HK-2 (cell line): ENCODE results near the gene KCNN1.
"Not testable (repeated sequence)": the region's sequence is repeated elsewhere in the genome, so short reads cannot be mapped to it uniquely, and the experiment has no call there.

Source experiments
- DNase-seq: peaks from one replicate; pipeline ENCODE4 v3.0.0-alpha.2; 2018; ENCODE audit not compliant: unreplicated experiment

The KCNN1 gene

GRCh38 chr19:17969096-17969792 is 2.3 kb downstream of the KCNN1 start:
- DNase-seq, result no peak

GRCh38 chr19:17972230-17972629 is 5.3 kb downstream of the KCNN1 start:
- no peak for DNase-seq

DNA sequence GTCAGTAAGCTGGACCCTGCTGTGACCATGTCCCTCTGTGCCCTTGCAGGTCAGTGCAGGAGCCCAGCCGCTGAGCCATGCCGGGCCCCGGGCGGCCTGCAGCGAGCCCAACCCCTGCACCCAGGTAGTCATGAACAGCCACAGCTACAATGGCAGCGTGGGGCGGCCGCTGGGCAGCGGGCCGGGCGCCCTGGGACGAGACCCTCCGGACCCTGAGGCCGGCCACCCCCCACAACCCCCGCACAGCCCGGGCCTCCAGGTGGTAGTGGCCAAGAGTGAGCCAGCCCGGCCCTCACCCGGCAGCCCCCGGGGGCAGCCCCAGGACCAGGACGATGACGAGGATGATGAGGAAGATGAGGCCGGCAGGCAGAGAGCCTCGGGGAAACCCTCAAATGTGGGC is 6.9 kb downstream of the KCNN1 start:
- DNase-seq, result no peak

DNA sequence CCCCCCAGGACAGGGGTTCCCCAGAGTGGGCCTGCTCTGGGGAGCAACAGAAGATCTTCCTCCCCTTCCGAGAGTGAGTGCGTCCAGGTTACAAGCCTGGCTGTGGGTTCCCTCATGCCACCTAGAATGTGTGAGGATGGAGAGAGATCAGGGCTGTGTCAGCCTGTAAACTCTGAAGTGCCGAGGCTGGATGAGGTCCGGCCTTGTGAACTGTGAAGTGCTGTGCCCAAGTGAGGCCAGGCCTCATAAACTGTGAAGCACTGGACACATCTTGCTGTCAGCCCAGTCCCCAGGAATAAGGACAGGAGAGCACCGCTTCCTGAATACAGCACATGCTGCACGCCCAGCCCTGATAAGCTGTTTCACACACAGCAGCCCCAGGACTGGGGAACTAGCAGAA is 7.6 kb downstream of the KCNN1 start:
- no peak for DNase-seq

- DNase-seq, result no peak
Observed at GRCh38 chr19:17975032-17975431, 8.1 kb downstream of the KCNN1 start.

- DNase-seq, result no peak
Observed at GRCh38 chr19:17977021-17977420, 10.1 kb downstream of the KCNN1 start.

- DNase-seq, result no peak
Observed at GRCh38 chr19:17977488-17977887, 10.6 kb downstream of the KCNN1 start.

DNA sequence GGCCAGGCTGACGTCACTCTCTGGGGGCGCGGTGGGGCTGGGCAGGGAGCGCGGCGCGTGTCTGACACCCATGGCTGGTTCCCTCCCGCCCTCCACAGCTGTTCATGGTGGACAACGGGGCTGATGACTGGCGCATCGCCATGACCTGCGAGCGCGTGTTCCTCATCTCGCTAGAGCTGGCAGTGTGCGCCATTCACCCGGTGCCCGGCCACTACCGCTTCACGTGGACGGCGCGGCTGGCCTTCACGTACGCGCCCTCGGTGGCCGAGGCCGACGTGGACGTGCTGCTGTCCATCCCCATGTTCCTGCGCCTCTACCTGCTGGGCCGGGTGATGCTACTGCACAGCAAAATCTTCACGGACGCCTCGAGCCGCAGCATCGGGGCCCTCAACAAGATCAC is 14.7 kb downstream of the KCNN1 start:
- no peak for DNase-seq

DNA sequence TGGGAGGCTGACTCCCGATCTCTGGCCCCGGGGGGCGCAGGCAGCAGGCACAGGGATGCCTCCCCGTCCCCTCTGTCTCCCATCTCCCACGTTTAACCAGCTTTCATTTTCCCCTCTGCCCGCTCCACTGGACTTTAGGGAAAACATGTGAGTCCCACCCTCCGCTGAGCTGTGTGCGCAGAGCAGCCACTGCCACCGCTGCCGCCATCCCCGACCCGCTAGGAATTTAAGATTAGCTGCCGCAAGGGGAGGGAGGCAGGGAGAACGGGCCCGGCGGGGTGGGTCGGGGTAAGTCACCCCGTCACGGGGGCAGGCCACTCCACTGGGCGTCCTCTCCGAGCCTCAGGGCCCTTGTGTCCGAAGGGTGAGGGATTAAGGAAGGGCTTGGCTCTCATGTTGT is 15.5 kb downstream of the KCNN1 start:
- DNase-seq, result no peak

DNA sequence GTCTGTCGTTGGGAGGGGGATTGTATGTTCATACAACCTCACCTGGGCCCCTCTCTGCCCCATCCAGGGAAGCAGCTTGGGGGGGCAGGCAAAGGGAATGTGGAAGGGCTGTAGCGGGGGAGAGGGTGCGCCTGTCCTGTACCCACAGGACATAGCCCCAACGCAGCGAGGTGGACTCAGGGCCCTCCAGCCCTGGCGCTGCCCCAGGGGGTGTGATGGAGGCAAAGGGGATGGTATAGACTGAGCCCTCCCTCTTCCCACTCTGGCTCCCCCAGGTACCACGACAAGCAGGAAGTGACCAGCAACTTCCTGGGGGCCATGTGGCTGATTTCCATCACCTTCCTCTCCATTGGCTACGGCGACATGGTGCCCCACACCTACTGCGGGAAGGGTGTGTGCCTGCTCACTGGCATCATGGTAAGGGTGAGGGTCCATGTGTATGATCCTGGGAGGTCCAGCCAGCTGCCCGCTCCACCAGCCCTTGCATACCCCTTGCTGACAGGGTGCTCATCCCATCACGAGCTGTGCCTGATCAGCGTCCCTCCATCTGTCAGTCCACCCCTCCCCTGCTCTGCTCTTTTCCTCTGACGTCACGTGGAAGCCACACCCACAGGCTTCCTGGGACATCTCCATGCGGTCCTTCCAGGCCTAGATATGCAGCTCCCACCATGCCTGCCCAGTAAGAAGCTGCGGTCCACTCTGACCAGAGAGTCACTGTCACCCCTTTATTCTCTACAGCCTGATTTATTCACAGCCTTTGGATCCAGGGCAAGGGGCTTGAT is 18.3 kb downstream of the KCNN1 start:
- DNase-seq, result no peak

DNA sequence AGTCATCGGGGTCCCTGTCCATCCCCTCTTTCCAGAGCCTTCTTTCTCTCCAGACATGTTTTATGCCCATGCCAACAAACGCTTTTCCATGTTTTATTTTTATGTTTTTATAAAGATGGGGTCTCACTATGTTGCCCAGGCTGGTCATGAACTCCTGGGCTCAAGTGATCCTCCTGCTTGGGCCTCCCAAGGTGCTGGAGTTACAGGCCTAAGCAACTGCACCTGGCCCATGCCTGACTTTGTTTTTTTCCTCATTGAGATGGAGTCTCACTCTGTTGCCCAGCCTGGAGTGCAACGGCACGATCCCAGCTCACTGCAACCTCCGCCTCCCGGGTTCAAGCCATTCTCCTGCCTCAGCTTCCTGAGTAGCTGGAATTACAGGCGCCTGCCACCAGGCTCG is 19.7 kb downstream of the KCNN1 start:
- DNase-seq, result not testable (repeated sequence)

DNA sequence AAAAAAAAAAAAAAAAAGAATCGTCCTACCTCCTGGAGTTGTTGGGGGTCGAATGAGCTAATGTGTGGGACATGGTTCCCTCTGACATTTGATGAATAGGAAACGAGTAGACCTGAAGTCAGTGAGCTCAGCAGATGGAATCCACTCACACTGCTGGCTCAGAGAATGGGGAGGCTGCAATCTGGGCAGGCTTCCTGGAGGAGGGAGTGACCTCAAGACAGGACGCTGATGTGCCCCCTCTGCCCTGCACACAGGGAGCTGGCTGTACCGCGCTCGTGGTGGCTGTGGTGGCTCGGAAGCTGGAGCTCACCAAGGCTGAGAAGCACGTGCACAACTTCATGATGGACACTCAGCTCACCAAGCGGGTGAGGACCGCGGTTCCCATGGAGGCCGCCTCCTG is 21.3 kb downstream of the KCNN1 start:
- DNase-seq, result no peak

DNA sequence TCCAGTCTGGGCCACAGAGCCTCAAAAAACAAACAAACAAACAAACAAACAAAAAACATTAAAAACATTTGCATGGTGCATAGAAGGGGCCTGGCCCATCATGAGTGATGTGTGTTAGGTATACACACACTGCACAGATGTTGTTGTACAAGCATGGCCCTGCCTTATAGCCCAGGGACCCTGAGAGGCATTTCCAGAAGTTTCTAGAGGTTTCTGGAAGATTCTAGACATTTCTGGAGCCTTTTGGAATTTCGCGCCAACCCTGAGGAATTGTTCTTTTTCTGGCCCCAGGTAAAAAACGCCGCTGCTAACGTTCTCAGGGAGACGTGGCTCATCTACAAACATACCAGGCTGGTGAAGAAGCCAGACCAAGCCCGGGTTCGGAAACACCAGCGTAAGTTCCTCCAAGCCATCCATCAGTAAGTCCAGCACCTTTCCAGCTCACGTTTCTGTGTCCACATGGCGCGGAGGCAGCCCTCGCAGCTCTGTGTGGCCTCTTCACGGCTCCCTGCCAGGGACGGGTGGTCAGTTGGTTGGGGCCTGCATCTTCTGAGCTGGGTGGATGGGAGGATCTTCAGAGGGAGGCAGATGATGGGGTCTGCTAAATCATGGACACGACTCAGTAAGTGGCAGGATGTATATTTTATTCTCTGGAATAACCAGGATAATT is 22.7 kb downstream of the KCNN1 start:
- no peak for DNase-seq

DNA sequence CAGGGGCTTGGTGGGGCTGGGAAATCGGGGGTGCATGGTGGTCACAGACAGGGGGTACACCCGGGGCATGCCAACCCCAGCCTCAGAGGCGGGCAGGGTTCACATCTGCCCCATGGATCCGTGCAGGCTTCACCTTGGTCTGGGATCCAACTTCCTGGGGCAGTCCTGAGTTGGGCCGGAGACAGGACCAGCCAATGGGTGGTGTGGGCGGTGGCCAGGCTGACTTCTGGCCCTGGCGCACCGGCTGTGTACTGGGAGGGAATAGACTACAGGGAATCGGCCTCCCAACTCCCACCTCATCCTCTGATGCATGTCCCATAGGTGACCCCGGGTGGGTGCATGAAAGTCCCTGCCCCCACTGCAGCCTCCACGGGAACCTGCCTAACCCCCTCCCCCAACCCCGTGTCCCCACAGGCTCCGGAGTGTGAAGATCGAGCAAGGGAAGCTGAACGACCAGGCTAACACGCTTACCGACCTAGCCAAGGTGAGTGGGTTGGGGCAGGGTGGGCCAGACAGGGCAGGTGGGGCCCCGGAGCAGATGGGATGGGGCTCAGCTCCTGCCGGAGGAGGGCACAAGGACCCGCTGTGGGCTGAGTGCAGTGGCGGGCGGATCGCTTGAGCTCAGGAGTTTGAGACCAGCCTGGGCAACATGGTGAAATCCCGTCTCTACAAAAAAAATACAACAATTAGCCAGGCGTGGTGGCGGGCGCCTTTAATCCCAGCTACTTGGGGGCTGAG is 26.3 kb downstream of the KCNN1 start:
- DNase-seq, result no peak

GRCh38 chr19:17996826-17997316 is 30.0 kb downstream of the KCNN1 start:
- DNase-seq, result peak; percentile 90

- no peak for DNase-seq
Observed at GRCh38 chr19:17997969-17998826, 31.3 kb downstream of the KCNN1 start.

DNA sequence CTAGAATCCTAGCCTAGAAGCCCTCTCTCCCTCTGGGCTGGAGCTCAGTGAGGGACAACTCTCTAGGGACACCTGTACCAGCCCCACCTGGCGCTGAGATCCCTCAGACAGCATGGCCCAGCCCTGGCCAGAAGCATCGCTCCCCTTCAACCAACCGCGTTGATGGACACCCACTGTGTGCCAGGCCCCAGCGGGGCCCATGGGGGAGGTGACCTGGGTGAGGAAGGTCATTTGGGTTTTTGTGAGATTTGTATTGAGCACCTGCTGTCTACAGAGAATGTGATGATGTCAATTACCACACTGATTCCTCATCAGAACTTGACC is 31.9 kb downstream of the KCNN1 start:
- no peak for DNase-seq

DNA sequence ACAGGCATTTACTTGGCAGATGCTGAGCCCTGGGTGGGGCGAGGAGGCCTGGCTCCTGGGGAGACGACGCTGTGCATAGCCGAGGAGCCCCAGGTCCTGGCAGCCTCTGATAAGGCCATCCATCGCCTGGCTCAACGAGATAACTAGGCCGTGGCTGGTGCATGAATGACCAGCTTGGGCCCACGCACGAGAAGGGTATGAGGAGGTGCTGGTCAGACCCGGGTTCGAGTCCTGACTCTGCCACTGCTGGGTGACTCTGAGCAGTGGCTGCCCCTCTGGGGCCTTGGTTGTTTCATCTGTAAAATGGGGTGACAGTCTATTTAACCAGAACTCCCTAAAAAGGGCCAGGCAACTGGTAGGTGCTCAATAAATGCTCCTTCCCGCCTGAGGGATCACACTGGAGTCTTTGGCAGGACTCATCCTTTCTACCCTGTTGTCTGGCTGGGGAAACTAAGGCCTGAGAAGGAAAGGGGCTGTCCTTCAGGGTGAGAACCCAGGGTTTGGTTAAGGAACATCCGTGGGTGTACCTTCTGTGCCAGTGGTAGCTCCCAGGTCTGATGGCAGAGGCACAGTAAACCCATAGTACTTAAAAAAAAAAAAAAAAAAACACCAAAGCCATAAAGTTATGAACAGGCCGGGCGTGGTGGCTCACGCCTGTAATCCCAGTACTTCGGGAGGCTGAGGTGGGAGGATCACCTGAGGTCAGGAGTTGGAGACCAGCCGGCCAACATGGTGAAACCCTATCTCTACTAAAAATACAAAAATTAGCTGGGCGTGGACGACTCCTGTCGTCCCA is 33.0 kb downstream of the KCNN1 start:
- no peak for DNase-seq

DNA sequence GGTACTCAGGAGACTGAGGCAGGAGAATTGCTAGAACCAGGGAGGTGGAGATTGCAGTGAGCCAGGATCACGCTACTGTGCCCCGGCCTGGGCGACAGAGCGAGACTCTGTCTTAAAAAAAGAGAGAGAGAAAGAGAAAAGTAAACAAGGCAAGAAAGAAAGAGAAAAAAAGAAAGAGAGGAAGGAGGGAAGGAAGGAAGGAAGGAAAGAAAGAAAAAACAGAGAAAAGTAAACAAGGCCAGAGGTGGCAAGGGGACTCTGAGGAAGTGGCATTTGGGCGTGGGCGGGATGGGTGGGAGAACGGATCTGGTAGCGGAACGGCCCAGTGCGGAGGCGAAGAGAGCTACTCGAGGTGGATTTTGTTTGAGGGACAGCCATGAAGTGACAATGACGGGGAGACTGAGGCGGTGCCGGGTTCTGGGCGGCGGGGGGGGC is 33.6 kb downstream of the KCNN1 start:
- no peak for DNase-seq
